Left renal pelvis (tissue), 4 donors: ENCODE measurements around the gene MAST4. TPM values are rescaled to one million over a fixed set of nuclear protein-coding genes. Genes with fewer than 3 reads are reported as not detected.

Source experiments
- DNase-seq, 4 donors: peaks; one replicate each; pipeline ENCODE4 v3.0.0-alpha.2; 2013; ENCODE audit warnings: low read depth in 4 of 4, low spot score in 3 of 4
- polyA plus RNA-seq, 4 donors: library from polyadenylated mRNA; unstranded; fragments of 120-200 nt; gene quantifications; one replicate each; pipeline ENCODE4 v1.2.1, GENCODE V29; 2013; ENCODE audit not compliant: insufficient read length in 4 of 4

Gene MAST4
- polyA plus RNA-seq, 4 donors: 10.5 to 16.2 (median 15.7) TPM

DNA sequence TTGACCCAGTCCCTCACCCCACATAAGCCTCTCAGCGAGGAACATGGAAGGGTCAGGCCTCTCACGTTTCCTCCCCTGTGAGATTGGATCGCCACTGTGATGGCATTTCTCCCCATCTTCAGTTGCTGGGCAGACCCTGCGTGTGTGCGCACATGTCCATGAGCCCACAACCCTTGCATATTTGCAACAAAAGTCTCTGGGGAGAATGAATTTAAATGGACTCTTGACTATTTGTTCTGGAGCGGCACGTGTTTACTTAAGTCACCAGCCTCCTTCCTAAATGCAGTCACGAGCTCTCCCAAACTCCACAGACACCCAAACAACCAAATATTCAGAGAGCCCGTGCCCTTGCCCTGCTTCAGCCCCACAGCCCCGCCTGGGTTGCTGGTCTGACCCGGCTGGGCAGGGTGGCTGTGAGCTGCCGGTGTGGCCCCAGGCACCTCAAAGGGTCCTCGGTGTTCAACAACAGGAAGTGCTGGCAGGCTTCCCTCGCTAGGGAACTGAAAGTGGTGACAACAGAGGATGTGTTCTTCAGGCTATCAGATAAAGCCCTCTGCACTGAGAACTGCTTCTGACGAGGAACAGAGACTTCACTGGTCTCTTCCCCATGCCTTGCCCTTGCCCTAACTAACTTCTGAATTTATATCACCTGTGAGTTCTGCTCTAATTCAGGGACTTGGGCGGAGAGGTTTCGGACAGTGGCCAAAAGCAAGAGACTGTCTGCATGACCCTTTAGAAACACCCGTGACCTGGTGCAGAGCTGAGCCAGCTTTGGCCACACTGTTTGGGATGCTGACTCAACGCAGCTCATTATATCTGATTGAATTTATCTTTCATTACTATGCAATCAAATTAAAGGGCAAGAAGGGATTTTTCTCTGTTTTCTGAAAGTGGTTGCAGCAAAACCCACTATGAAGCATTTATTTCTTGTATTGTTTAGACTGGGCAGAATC is 619.6 kb downstream of the MAST4 start:
- no peak for DNase-seq

DNA sequence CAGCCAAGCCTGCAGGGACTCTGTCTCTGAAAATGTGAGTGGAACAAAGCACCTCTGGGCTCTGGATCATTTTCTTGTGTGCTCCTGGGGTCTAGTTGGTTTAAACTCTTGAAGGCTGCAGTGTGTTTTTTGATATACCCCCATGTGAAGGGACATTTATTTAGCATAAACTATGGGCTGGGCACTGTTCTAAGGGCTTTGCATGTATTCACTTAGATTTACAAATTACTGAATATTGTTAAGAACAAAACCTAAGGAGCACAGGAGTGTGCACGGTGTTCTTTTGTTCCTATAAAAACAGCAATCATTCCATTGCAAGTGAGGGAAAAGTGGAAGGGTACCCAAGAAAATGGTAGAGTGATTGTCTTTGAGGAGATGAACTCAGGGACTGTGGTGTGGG is 620.4 kb downstream of the MAST4 start:
- no peak for DNase-seq
